ENCODE measurements around the gene PRLH. TPM values are rescaled to one million over a fixed set of nuclear protein-coding genes. Genes with fewer than 3 reads are reported as not detected.

The PRLH gene
- not detected for total RNA-seq (ENCODE audit: unreplicated experiment)
- long read RNA-seq: 0 reads

- Mint-ChIP-seq H3K4me1 (ENCODE audit: low read depth, unreplicated experiment) (peaks cover 4% of the 10 kb centered on the region), H3K27me3 (ENCODE audit: unreplicated experiment) (no peaks in the 10 kb centered on the region), H3K4me3 (ENCODE audit: unreplicated experiment) (no peak within 1 kb of the TSS), H3K36me3 (ENCODE audit: unreplicated experiment) (no peaks in the 10 kb centered on the region), H3K9me3 (ENCODE audit: unreplicated experiment) (peaks cover 5% of the 10 kb centered on the region), H3K27ac (ENCODE audit: unreplicated experiment) (no peak within 1 kb of the TSS)
- DNase-seq: no peak
- no peak for TF ChIP-seq CTCF (IDR thresholded peaks at IDR 0.05; ENCODE audit: partially characterized antibody, unreplicated experiment)
Measured at GRCh38 chr2:237566401-237567235, at the start of gene PRLH. Gene PRLH, plus strand, starts transcription at chr2:237566574. Its CDS starts 0 bp downstream, at chr2:237566574.

GRCh38 chr2:237517163-237517562 lies 49.2 kb upstream of the PRLH start:
- no peak for TF ChIP-seq CTCF (IDR thresholded peaks at IDR 0.05; ENCODE audit: partially characterized antibody, unreplicated experiment)
- peaks cover 7% of the 10 kb centered on the region for H3K4me1 Mint-ChIP-seq (ENCODE audit: low read depth, unreplicated experiment)
- H3K27me3 Mint-ChIP-seq (ENCODE audit: unreplicated experiment): no peaks in the 10 kb centered on the region
- DNase-seq: no peak
- H3K9me3 Mint-ChIP-seq (ENCODE audit: unreplicated experiment): peaks cover 8% of the 10 kb centered on the region
- H3K27ac Mint-ChIP-seq (ENCODE audit: unreplicated experiment): no peak overlapping the region
- H3K36me3 Mint-ChIP-seq (ENCODE audit: unreplicated experiment): peaks cover 5% of the 10 kb centered on the region
- H3K4me3 Mint-ChIP-seq (ENCODE audit: unreplicated experiment): no peak overlapping the region

GRCh38 chr2:237517990-237518389 lies 48.4 kb upstream of the PRLH start:
- H3K27ac Mint-ChIP-seq (ENCODE audit: unreplicated experiment): no peak overlapping the region
- TF ChIP-seq CTCF (IDR thresholded peaks at IDR 0.05; ENCODE audit: partially characterized antibody, unreplicated experiment): no peak
- peaks cover 8% of the 10 kb centered on the region for H3K9me3 Mint-ChIP-seq (ENCODE audit: unreplicated experiment)
- peaks cover 7% of the 10 kb centered on the region for H3K4me1 Mint-ChIP-seq (ENCODE audit: low read depth, unreplicated experiment)
- H3K4me3 Mint-ChIP-seq (ENCODE audit: unreplicated experiment): no peak overlapping the region
- no peaks in the 10 kb centered on the region for H3K27me3 Mint-ChIP-seq (ENCODE audit: unreplicated experiment)
- DNase-seq: no peak
- H3K36me3 Mint-ChIP-seq (ENCODE audit: unreplicated experiment): peaks cover 5% of the 10 kb centered on the region

- Mint-ChIP-seq H3K27me3 (ENCODE audit: unreplicated experiment) (no peaks in the 10 kb centered on the region), H3K36me3 (ENCODE audit: unreplicated experiment) (peaks cover 5% of the 10 kb centered on the region), H3K4me3 (ENCODE audit: unreplicated experiment) (no peak overlapping the region), H3K4me1 (ENCODE audit: low read depth, unreplicated experiment) (peaks cover 6% of the 10 kb centered on the region), H3K27ac (ENCODE audit: unreplicated experiment) (no peak overlapping the region), H3K9me3 (ENCODE audit: unreplicated experiment) (peaks cover 6% of the 10 kb centered on the region)
- DNase-seq: no peak
- no peak for TF ChIP-seq CTCF (IDR thresholded peaks at IDR 0.05; ENCODE audit: partially characterized antibody, unreplicated experiment)
Measured at GRCh38 chr2:237519506-237520245, 46.7 kb upstream of the PRLH start.

GRCh38 chr2:237520290-237520689 lies 46.1 kb upstream of the PRLH start:
- Mint-ChIP-seq H3K27ac (ENCODE audit: unreplicated experiment) (no peak overlapping the region), H3K9me3 (ENCODE audit: unreplicated experiment) (peaks cover 6% of the 10 kb centered on the region), H3K4me1 (ENCODE audit: low read depth, unreplicated experiment) (peaks cover 2% of the 10 kb centered on the region), H3K36me3 (ENCODE audit: unreplicated experiment) (peaks cover 5% of the 10 kb centered on the region), H3K27me3 (ENCODE audit: unreplicated experiment) (no peaks in the 10 kb centered on the region), H3K4me3 (ENCODE audit: unreplicated experiment) (no peak overlapping the region)
- no peak for DNase-seq
- TF ChIP-seq CTCF (IDR thresholded peaks at IDR 0.05; ENCODE audit: partially characterized antibody, unreplicated experiment): no peak

Data from glutamatergic neuron (in vitro differentiated cells).